Stimulated activated CD4-positive, alpha-beta T cell treated with anti-CD3 and anti-CD28 coated beads, Interleukin-12 subunit alpha, Interleukin-12 subunit beta, amount 100 ng/mL, for 24 hours (primary cell): ENCODE measurements around the gene ITGBL1.

Experiments used
- DNase-seq, 2 experiments: peaks; one replicate each; pipeline ENCODE4 v3.0.0-alpha.2; 2020; ENCODE audit warnings: low read depth in 2 of 2

Gene ITGBL1

GRCh38 chr13:101451641-101452040 is 834 bp upstream of the ITGBL1 start:
- DNase-seq = no peak

GRCh38 chr13:101453784-101454201 is 1.3 kb downstream of the ITGBL1 start:
- no peak for DNase-seq

GRCh38 chr13:101454767-101455166 is 2.3 kb downstream of the ITGBL1 start:
- DNase-seq = no peak

- DNase-seq = no peak
Observed at GRCh38 chr13:101455863-101456262, 3.4 kb downstream of the ITGBL1 start.

GRCh38 chr13:101457176-101457575 is 4.7 kb downstream of the ITGBL1 start:
- no peak for DNase-seq

GRCh38 chr13:101465877-101466276 is 13.4 kb downstream of the ITGBL1 start:
- DNase-seq = no peak

- no peak for DNase-seq
Observed at GRCh38 chr13:101467415-101467814, 14.9 kb downstream of the ITGBL1 start.

- DNase-seq = no peak
Observed at GRCh38 chr13:101473458-101473857, 21.0 kb downstream of the ITGBL1 start.

GRCh38 chr13:101474419-101474957 is 22.0 kb downstream of the ITGBL1 start:
- DNase-seq = no peak

GRCh38 chr13:101475536-101475935 is 23.1 kb downstream of the ITGBL1 start:
- DNase-seq = no peak

- DNase-seq = no peak
Observed at GRCh38 chr13:101481421-101481820, 28.9 kb downstream of the ITGBL1 start.

- DNase-seq = no peak
Observed at GRCh38 chr13:101486708-101487437, 34.4 kb downstream of the ITGBL1 start.

GRCh38 chr13:101487438-101487830 is 35.0 kb downstream of the ITGBL1 start:
- DNase-seq = no peak

GRCh38 chr13:101488734-101489133 is 36.3 kb downstream of the ITGBL1 start:
- no peak for DNase-seq

GRCh38 chr13:101489643-101490405 is 37.3 kb downstream of the ITGBL1 start:
- DNase-seq = no peak

GRCh38 chr13:101490406-101491015 is 38.0 kb downstream of the ITGBL1 start:
- DNase-seq = no peak

GRCh38 chr13:101492251-101492910 is 39.9 kb downstream of the ITGBL1 start:
- no peak for DNase-seq

GRCh38 chr13:101493541-101493940 is 41.1 kb downstream of the ITGBL1 start:
- no peak for DNase-seq

GRCh38 chr13:101499406-101499805 is 46.9 kb downstream of the ITGBL1 start:
- no peak for DNase-seq

GRCh38 chr13:101502618-101503017 is 50.1 kb downstream of the ITGBL1 start:
- DNase-seq = no peak

- no peak for DNase-seq
Observed at GRCh38 chr13:101511161-101511560, 58.7 kb downstream of the ITGBL1 start.

GRCh38 chr13:101511766-101512165 is 59.3 kb downstream of the ITGBL1 start:
- DNase-seq = no peak
